ENCODE results near the gene NAT16.
A peak's percentile ranks its signal among the peaks of the same experiment; 100 is the strongest.

NAT16 gene

GRCh38 chr7:101180130-101180755 lies at the start of gene NAT16:
NAT16 (minus strand) TSS chr7:101180293; CDS start chr7:101174807, 5,486 bp downstream.
- H3K9me3 ChIP-seq (ENCODE audit: control insufficient read depth, insufficient read depth, low read length): no peaks in the 10 kb centered on the region
- H3K9ac ChIP-seq (ENCODE audit: low read depth, low read length): peak within 1 kb of the TSS; percentile 61
- H3K4me1 ChIP-seq (ENCODE audit: insufficient read depth, low read length): peaks cover 5% of the 10 kb centered on the region
- H3K36me3 ChIP-seq (ENCODE audit: insufficient read depth, low read length): no peaks in the 10 kb centered on the region

GRCh38 chr7:101226721-101227120 lies 46.6 kb upstream of the NAT16 start:
- H3K9me3 ChIP-seq (ENCODE audit: control insufficient read depth, insufficient read depth, low read length): no peaks in the 10 kb centered on the region
- no peak overlapping the region for H3K9ac ChIP-seq (ENCODE audit: low read depth, low read length)
- peaks cover 7% of the 10 kb centered on the region for H3K36me3 ChIP-seq (ENCODE audit: insufficient read depth, low read length)
- peaks cover 12% of the 10 kb centered on the region; the same call in 1 of the 2 replicates for H3K4me1 ChIP-seq (ENCODE audit: insufficient read depth, low read length)

GRCh38 chr7:101225650-101226049 lies 45.6 kb upstream of the NAT16 start:
- no peaks in the 10 kb centered on the region for H3K9me3 ChIP-seq (ENCODE audit: control insufficient read depth, insufficient read depth, low read length)
- H3K36me3 ChIP-seq (ENCODE audit: insufficient read depth, low read length): peaks cover 7% of the 10 kb centered on the region
- H3K4me1 ChIP-seq (ENCODE audit: insufficient read depth, low read length): 0 out of 2 replicates have a peak, but pooled peaks cover 4% of the 10 kb centered on the region
- no peak overlapping the region for H3K9ac ChIP-seq (ENCODE audit: low read depth, low read length)

DNA sequence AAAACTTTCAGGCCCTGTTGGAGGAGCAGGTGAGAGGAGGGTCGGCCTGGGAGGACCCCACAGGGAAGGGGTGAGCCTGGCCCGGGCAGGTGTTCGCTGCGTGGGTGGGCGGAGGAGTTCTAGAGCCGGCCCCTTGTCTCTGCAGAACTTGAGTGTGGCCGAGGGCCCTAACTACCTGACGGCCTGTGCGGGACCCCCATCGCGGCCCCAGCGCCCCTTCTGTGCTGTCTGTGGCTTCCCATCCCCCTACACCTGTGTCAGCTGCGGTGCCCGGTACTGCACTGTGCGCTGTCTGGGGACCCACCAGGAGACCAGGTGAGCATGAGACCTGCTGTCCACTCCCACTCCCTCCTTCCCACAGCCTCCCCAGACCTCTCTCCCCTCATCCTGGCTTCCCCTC lies 43.4 kb upstream of the NAT16 start:
- 0 out of 2 replicates have a peak, but pooled peaks cover 4% of the 10 kb centered on the region for H3K4me1 ChIP-seq (ENCODE audit: insufficient read depth, low read length)
- H3K36me3 ChIP-seq (ENCODE audit: insufficient read depth, low read length): peaks cover 7% of the 10 kb centered on the region
- no peak overlapping the region for H3K9ac ChIP-seq (ENCODE audit: low read depth, low read length)
- no peaks in the 10 kb centered on the region for H3K9me3 ChIP-seq (ENCODE audit: control insufficient read depth, insufficient read depth, low read length)

DNA sequence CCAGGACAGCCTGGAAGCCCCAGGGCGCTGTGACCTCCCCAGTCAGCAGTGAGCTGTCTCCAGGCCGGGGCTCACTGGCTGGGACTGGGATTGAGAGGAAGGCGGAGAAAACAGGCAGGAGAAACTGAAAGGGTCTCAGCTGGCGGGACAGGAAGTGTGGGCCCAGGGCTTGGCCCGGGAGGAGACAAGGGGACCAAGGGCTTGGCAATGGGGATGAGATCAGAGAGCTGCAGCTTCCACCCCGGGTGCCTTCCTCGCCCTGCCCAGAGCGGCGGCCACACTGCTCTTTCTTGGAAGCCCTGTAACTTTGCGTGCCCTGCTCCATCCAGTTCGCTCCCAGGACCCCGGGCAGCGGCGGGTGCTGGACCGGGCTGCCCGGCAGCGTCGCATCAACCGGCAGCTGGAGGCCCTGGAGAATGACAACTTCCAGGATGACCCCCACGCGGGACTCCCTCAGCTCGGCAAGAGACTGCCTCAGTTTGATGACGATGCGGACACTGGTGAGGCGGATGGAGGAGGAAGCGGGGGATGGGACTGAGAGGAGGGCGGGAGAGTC lies 42.3 kb upstream of the NAT16 start:
- 0 out of 2 replicates have a peak, but pooled peaks cover 4% of the 10 kb centered on the region for H3K4me1 ChIP-seq (ENCODE audit: insufficient read depth, low read length)
- peaks cover 7% of the 10 kb centered on the region for H3K36me3 ChIP-seq (ENCODE audit: insufficient read depth, low read length)
- no peaks in the 10 kb centered on the region for H3K9me3 ChIP-seq (ENCODE audit: control insufficient read depth, insufficient read depth, low read length)
- H3K9ac ChIP-seq (ENCODE audit: low read depth, low read length): no peak overlapping the region

GRCh38 chr7:101220295-101220694 lies 40.2 kb upstream of the NAT16 start:
- H3K9ac ChIP-seq (ENCODE audit: low read depth, low read length): no peak overlapping the region
- no peaks in the 10 kb centered on the region for H3K9me3 ChIP-seq (ENCODE audit: control insufficient read depth, insufficient read depth, low read length)
- H3K4me1 ChIP-seq (ENCODE audit: insufficient read depth, low read length): 0 out of 2 replicates have a peak, but pooled peaks cover 4% of the 10 kb centered on the region
- peaks cover 7% of the 10 kb centered on the region for H3K36me3 ChIP-seq (ENCODE audit: insufficient read depth, low read length)

DNA sequence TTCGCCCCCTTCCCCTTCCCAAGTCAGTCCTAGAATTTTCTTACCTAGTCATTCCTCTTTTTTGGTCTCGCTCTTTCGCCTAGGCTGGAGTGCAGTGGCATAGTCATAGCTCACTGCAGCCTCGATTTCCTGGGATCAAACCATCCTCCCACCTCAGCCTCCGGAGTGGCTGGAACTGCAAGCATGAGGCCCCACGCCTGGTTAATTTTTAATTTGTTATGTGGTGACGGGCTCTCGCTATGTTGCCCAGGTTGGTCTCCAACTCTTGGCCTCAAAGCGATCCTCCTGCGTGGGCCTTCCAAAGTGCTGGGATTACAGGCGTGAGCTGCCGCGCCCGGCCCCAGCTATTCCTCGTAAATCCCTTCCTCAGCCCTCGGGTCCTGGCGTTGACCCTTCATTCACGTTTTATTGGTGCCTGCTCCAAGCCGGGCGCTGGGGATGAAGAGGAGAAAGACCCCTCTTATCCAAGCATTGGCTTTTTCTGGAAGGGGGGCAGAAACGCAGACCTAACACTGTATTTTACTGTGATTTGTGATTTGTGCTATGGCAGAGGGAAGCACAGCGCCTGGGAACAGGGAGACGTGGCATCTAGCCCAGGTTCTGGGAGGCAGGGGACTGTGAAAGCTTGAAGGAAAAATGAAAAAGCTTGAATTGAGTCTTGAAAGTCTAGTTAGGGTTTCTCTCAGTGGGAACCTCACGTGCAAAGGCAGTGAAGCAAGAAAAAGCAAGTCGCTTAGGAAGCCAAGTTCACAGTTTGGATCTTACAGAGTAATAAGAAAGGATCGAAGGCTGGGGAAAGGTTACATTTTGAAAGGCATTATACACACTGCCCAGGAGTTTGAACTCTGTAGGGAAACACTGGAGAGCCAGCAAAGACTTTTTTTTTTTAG lies 38.4 kb upstream of the NAT16 start:
- H3K4me1 ChIP-seq (ENCODE audit: insufficient read depth, low read length): 0 out of 2 replicates have a peak, but pooled peaks cover 4% of the 10 kb centered on the region
- H3K9ac ChIP-seq (ENCODE audit: low read depth, low read length): peak overlapping the region; percentile 80
- no peaks in the 10 kb centered on the region for H3K9me3 ChIP-seq (ENCODE audit: control insufficient read depth, insufficient read depth, low read length)
- no peaks in the 10 kb centered on the region; the same call in 1 of the 2 replicates for H3K36me3 ChIP-seq (ENCODE audit: insufficient read depth, low read length)

GRCh38 chr7:101217388-101218235 lies 37.5 kb upstream of the NAT16 start, which contains the start of the genes PLOD3 and ZNHIT1:
PLOD3 (minus strand) TSS chr7:101217581; CDS start chr7:101217274, 307 bp downstream.
ZNHIT1 (plus strand) TSS chr7:101218165; CDS start chr7:101218196, 31 bp downstream.
- Histone ChIP-seq H3K4me1 (ENCODE audit: insufficient read depth, low read length) (0 out of 2 replicates have a peak, but pooled peaks cover 4% of the 10 kb centered on the region), H3K9me3 (ENCODE audit: control insufficient read depth, insufficient read depth, low read length) (no peaks in the 10 kb centered on the region), H3K9ac (ENCODE audit: low read depth, low read length) (peak within 1 kb of the TSS; percentile 80), H3K36me3 (ENCODE audit: insufficient read depth, low read length) (no peaks in the 10 kb centered on the region; the same call in 1 of the 2 replicates)

DNA sequence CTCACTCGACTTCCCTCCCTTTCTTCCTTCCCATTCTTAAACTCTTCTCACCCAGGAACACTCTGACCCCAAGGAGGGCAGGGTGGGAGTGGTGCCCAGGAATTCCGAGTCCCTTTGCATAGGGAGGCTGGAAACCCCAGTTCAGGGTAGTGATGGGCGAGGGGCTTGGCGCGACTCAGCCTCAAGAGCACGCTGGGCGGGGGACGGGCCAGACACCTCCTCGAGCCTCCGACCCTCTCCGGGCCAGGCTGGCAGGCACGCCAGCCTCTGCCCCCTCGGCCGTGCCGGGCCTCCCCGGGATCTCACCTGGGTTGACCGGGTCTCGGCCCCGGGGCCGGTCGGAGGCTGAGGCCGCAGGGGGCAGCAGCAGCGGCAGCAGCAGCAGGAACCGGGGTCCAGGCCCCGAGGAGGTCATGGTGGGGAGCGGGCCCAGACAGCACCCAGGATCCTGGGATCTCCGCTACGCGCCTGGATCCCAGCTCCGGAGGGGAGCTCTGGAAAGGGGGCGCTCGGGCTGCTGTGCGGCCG lies 36.8 kb upstream of the NAT16 start:
- Histone ChIP-seq H3K9ac (ENCODE audit: low read depth, low read length) (peak overlapping the region; percentile 80), H3K4me1 (ENCODE audit: insufficient read depth, low read length) (0 out of 2 replicates have a peak, but pooled peaks cover 2% of the 10 kb centered on the region), H3K9me3 (ENCODE audit: control insufficient read depth, insufficient read depth, low read length) (no peaks in the 10 kb centered on the region), H3K36me3 (ENCODE audit: insufficient read depth, low read length) (no peaks in the 10 kb centered on the region)

- no peaks in the 10 kb centered on the region for H3K4me1 ChIP-seq (ENCODE audit: insufficient read depth, low read length)
- H3K9me3 ChIP-seq (ENCODE audit: control insufficient read depth, insufficient read depth, low read length): no peaks in the 10 kb centered on the region
- H3K9ac ChIP-seq (ENCODE audit: low read depth, low read length): peak overlapping the region; percentile 80
- no peaks in the 10 kb centered on the region for H3K36me3 ChIP-seq (ENCODE audit: insufficient read depth, low read length)
Observed at GRCh38 chr7:101216001-101216859, 36.1 kb upstream of the NAT16 start.

GRCh38 chr7:101212014-101212413 lies 31.9 kb upstream of the NAT16 start:
- H3K36me3 ChIP-seq (ENCODE audit: insufficient read depth, low read length): no peaks in the 10 kb centered on the region; the same call in 1 of the 2 replicates
- no peak overlapping the region for H3K9ac ChIP-seq (ENCODE audit: low read depth, low read length)
- H3K9me3 ChIP-seq (ENCODE audit: control insufficient read depth, insufficient read depth, low read length): no peaks in the 10 kb centered on the region
- H3K4me1 ChIP-seq (ENCODE audit: insufficient read depth, low read length): no peaks in the 10 kb centered on the region

- no peaks in the 10 kb centered on the region; the same call in 1 of the 2 replicates for H3K36me3 ChIP-seq (ENCODE audit: insufficient read depth, low read length)
- no peaks in the 10 kb centered on the region for H3K9me3 ChIP-seq (ENCODE audit: control insufficient read depth, insufficient read depth, low read length)
- no peaks in the 10 kb centered on the region for H3K4me1 ChIP-seq (ENCODE audit: insufficient read depth, low read length)
- H3K9ac ChIP-seq (ENCODE audit: low read depth, low read length): no peak overlapping the region
Observed at GRCh38 chr7:101211501-101211900, 31.4 kb upstream of the NAT16 start.

DNA sequence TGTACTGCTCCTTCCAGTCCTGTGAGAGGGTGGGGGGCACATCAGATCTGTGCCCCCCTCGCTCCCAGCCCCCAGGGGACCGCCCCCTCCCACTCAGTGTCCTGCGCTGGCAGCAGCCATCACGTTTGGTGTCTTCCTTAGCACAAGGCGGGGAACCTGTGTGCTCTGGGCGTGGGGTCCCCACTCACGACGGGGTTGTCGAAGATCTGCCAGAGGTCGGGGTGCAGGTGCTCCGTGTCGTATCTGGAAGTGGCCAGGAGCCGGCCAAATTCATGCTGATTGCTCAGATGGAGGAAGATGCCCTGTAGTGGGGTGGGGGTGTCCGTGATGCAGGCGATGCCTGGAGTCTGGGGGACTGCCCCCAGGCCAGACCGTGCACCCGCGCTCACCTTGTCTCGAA lies 30.1 kb upstream of the NAT16 start:
- Histone ChIP-seq H3K9me3 (ENCODE audit: control insufficient read depth, insufficient read depth, low read length) (no peaks in the 10 kb centered on the region), H3K36me3 (ENCODE audit: insufficient read depth, low read length) (no peaks in the 10 kb centered on the region; the same call in 1 of the 2 replicates), H3K9ac (ENCODE audit: low read depth, low read length) (no peak overlapping the region), H3K4me1 (ENCODE audit: insufficient read depth, low read length) (no peaks in the 10 kb centered on the region)

Measured in ES-I3 (cell line).